Stimulated activated CD8-positive, alpha-beta memory T cell treated with anti-CD3 and anti-CD28 coated beads, Interleukin-12 subunit alpha, Interleukin-12 subunit beta, amount 100 ng/mL, for 1 hour (primary cell): ENCODE data around the gene NUP62.
A peak's percentile ranks its signal among the peaks of the same experiment; 100 is the strongest.
"Not testable (repeated sequence)": the region's sequence is repeated elsewhere in the genome, so short reads cannot be mapped to it uniquely, and the experiment has no call there.

Experiments
- DNase-seq: peaks from one replicate; pipeline ENCODE4 v3.0.0-alpha.2; 2020; ENCODE audit warnings: low read depth

Gene NUP62, protein sequence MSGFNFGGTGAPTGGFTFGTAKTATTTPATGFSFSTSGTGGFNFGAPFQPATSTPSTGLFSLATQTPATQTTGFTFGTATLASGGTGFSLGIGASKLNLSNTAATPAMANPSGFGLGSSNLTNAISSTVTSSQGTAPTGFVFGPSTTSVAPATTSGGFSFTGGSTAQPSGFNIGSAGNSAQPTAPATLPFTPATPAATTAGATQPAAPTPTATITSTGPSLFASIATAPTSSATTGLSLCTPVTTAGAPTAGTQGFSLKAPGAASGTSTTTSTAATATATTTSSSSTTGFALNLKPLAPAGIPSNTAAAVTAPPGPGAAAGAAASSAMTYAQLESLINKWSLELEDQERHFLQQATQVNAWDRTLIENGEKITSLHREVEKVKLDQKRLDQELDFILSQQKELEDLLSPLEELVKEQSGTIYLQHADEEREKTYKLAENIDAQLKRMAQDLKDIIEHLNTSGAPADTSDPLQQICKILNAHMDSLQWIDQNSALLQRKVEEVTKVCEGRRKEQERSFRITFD

DNA sequence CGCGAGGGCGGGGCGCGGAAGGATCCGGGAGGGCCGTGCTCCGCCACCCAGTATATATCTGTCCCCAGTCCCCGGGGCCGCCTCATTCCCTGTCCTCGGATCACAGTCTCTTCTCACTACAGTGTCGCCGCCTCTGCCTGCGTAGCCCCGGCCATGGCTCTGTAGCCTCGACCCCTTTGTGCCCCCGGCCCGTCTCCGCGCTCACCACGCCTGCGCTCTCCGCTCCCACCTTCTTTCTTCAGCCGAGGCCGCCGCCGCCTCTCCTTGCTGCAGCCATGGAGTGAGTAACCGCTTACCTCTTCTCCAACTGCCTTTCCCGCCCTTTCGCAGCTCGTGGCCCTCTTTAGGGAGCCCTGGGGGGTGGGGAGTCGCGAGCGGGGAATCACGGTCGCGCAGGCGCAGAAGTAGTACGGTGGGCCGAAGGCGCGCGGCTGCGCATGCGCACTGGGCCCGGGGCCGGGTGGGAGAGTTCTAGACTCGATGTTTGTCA, at the start of gene NUP62, which contains the start of gene ATF5:
TSS of gene NUP62 (minus strand) at position 384 of the 490 bp plus-strand sequence. CDS start 19,697 bp downstream, outside the sequence.
TSS of gene ATF5 (plus strand) at position 85 of the 490 bp plus-strand sequence. CDS start 1,646 bp downstream, outside the sequence.
- DNase-seq = peak; percentile 92

- no peak for DNase-seq
Measured at GRCh38 chr19:49978324-49978723, 49.0 kb upstream of the NUP62 start.

- DNase-seq = no peak
Measured at GRCh38 chr19:49977881-49978280, 48.6 kb upstream of the NUP62 start.

DNA sequence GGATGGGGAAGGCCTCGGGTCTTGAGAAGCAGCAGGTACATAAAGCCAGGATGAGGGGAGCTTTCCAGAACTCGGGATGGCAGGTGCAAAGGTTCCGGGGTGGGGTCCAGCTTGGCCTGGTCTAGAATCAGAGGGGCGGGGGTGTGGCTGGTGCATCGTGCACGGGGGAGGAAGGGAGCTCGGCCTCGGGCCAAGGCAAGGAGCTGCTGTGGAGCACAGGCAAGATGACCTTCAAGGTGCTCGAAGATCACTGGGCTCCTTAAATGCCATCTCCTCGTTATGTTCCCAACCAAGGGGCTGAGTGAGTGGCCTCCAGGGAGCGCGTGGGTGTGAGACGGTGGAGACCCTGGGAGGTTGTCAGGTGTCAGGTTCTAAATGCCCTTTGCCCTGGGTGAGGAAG, 47.8 kb upstream of the NUP62 start:
- no peak for DNase-seq

DNA sequence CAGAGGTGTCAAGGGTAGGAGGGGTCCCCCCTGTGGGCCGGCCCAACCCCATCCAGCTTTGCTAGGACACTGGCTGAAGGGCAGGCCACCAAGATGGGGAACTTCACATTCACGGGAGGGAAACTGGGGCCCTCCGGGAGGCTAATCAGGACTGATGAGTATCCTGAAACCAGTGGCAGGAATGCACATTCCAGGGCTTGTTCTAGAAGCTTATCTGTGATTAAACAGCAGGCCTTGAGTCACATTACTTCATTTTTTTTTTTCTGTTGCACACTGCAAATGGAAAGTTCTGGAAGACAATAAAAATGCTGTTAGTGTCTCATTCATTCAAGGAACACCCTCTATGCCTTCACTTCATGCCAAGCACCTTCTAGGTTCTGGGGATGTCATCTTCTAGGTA, 47.2 kb upstream of the NUP62 start:
- no peak for DNase-seq

DNA sequence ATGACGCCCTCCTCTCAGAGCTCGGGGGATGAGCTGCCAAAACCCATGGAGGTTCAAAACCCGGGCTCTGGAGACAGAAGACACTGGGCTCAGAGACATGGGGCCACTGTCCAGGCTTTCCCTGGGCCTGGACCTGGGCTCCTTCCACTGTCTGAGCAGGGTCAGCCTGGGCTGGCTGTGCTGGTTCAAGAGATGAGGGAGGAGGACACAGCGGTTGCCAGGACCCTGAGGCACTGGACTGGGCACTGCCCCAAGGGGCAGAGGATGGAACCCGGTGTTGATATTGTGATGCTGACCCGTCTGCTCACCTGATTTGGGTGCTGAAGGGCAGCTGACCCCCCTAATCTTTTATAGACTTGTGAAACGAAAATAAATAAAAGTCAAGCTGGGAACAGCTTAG, 45.7 kb upstream of the NUP62 start:
- no peak for DNase-seq

GRCh38 chr19:49973987-49974386, 44.7 kb upstream of the NUP62 start:
- DNase-seq = no peak

- no peak for DNase-seq
Measured at GRCh38 chr19:49972841-49973240, 43.5 kb upstream of the NUP62 start.

DNA sequence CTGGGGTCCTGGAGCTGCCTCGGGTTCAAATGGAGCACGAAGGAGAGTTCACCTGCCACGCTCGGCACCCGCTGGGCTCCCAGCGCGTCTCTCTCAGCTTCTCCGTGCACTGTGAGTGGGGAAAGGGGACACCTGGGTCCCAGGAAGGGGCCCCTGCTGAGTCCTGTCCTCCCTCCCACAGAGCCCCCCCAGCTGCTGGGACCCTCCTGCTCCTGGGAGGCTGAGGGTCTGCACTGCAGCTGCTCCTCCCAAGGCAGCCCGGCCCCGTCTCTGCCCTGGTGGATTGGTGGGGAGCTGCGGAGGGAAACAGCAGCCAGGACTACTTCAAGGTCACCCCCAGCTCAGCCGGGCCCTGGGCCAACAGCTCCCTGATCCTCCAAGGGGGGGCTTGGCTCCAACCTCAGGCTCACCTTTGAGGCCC, 42.7 kb upstream of the NUP62 start:
- no peak for DNase-seq

GRCh38 chr19:49969355-49969754, 40.1 kb upstream of the NUP62 start:
- DNase-seq = not testable (repeated sequence)

DNA sequence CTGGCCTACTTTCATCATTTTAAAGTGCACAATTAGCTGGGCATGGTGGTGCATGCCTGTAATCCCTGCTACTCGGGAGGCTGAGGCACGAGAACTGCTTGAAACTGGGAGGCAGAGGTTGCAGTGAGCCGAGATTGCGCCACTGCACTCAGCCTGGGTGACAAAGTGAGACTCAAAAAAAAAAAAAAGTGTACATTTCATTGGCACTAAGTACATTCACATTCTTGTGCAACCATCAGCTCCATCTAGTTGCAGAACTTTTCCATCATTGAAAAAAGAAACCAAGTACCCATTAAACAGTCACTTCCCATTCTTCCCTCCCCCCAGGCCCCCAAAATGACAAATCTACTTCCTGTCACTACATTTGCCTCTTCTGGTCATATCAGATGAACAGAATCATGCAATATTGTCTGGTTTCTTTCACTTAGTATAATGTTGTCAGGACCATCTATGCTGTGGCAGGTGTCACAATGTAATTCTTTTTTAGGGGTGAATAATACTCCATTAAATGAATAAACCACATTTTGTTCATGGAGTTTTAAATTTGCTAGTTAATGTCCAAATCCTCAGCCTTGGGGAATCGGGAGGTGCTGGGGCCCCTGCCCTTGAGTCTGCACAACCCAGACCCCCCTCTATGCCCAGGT, 39.1 kb upstream of the NUP62 start:
- DNase-seq = no peak

GRCh38 chr19:49960980-49961379, 31.7 kb upstream of the NUP62 start, which contains the start of gene SIGLEC11:
Gene SIGLEC11 (minus strand): TSS chr19:49961172. CDS start chr19:49961081, 91 bp downstream.
- not testable (repeated sequence) for DNase-seq

DNA sequence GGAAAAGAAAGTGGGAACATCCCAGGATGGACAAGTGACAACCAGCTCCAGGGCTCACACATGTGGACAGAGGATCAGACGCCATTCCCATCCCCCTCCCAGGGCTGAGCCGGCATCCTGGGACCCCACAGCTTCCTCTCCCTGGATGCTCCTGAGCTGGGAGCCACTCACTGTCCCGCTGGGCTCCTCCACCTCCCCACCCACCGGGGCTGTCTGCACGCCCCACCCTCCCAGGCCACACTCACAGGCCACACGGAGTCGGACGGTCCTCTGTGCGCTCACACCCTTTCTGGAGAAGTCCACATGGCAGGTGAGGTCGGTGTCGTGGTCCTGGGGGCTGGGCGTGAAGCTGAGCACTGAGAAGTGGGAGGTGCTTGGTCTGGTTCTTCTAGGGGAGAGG, 30.6 kb upstream of the NUP62 start:
- not testable (repeated sequence) for DNase-seq

GRCh38 chr19:49958596-49958995, 29.3 kb upstream of the NUP62 start:
- DNase-seq = not testable (repeated sequence)

DNA sequence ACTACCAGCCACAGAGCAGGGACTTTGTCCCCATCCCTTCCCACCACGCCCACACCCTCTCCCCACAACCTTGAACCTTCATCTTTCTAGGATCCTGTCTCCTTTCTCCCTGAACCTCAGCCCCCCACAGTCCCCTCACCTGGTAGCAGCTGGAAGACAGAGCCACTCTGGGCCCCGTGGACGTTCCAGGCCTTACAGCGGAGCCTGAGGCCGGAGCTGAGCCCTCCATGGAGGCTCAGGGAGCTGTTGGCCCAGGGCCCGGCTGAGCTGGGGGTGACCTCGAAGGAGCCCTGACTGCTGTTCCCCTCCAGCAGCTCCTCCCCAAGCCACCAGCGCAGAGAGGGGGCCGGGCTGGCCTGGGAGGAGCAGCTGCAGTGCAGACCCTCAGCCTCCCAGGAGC, 28.8 kb upstream of the NUP62 start:
- not testable (repeated sequence) for DNase-seq

DNA sequence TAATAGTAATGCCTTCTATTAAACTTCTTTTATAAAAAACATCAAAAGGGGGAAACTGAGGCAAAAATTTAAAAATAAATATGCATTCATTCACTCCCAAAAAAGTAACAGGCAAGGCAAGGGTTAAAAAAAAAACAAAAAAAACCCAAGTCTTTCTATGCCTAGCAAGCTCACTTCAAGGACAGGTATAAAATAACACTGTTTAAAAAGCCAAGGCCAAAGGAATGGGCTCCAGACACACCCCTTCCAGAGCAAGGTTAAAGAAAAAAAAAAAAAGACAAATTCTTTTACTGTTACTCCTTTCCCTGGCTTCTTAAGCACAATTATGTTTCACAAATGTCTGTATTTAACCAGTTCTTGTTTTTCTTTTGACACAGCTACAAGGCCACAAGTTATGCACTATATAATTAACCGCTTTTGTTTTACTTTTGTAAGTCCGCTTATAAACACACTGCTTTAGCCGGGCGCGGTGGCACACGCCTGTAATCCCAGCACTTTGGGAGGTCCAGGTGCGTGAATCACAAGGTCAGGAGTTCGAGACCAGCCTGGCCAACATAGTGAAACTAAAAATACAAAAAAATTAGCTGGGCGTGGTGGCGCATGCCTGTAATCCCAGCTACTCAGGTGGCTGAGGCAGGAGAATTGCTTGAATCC, 28.1 kb upstream of the NUP62 start:
- no peak for DNase-seq

DNA sequence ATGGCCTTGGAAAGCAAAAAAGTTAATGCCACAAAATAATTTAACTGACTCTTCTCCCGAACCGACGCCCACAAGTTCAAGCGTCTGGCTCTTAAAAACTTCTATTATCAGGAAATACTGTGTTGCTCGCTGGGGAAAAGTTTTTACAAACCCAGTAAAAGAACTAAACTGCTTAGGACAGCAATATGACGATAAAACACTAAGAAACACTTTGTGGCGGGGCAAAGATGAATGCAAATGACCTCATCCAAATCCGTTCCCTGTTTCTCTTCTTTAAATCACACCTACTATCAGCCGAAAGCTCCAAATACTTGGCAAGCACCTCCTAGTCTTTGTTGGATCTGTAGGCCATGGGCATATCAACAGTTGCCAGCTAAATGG, 26.8 kb upstream of the NUP62 start:
- DNase-seq = no peak

DNA sequence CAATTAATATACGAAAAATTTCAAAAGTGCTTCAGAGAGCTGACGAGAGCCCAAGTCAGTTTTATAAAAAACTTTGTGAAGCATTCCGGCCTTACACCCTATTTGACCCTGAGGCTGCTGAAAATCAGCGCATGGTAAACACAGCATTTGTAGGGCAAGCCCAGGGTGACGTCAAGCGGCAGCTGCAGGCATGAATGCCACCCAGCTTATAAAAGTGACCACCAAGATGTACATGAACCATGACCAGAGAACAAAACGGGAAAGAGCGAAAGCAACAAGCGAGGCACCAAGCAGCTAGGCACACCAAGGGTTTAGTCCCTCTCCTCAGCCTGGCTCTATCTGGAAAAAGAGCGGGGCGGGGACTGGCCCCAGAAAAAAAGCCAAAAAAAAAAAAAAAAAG, 25.6 kb upstream of the NUP62 start:
- DNase-seq = no peak

GRCh38 chr19:49954092-49954829, 25.0 kb upstream of the NUP62 start:
- DNase-seq = no peak

DNA sequence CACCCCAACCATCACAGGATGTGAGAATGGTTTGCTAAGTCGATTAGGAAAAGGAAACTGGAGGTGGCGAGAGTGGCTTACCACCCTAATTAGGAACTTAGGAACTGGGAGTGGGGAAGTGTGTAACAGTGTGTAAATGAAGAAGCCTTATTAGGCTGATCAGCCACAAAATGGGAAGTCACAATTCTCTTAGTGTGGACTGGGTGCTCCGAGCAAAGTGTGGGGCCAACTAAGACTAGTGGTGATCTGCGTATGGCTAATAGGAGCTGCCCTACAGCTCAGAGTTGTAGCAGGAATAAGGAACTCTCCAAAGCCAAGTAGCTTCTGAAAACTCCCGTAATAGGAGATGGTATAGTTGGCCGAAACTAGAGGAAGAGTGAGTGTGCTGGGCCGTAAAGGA, 24.1 kb upstream of the NUP62 start:
- DNase-seq = no peak

DNA sequence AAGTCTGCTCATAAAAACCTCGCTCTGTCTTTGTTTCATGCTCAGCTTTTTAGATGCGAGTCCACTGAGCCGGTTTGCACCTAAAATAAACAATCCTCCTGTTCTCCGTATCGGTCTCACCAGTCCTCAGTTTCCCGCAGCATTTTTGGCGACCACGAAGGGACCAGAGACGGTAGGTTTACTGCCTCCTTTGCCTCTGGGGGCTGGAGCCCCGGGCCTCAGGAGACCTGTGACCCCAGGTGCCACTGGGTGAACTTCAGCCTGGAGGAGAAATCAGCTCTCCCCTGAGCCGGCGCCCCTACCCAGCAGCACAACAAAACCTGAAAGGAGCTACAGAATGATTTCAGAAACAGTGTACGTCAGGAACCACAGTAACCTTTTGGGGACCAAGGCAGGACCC, 23.6 kb upstream of the NUP62 start:
- no peak for DNase-seq

DNA sequence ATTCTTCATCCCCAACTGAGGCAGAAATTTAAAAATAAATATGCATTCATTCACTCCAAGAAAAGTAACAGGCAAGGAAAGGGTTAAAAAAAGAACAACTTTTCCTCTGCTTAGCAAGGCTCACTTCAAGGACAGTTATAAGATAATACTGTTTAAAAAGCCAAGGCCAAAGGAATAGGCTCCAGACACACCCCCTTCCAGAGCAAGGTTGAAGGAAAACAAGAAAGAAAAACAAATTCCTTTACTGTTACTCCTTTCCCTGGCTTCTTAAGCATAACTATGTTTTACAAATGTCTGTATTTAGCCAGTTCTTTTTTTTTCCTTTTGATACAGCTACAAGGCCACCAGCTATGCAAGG, 23.2 kb upstream of the NUP62 start:
- no peak for DNase-seq
